H1 (cell line): ENCODE results near the gene GPM6B. TPM values are rescaled to one million over a fixed set of nuclear protein-coding genes. Genes with fewer than 3 reads are reported as not detected.

Experiments used
- BCL11A ChIP-seq, 2 experiments: IDR thresholded peaks; one replicate each; pipeline ENCODE4 v1.6.1; 2011; ENCODE audit warnings: low read depth in 2 of 2, low read length in 2 of 2, mild to moderate bottlenecking in 2 of 2
- CHD2 ChIP-seq: IDR thresholded peaks from 2 replicates; pipeline ENCODE4 v1.6.1; 2012; ENCODE audit warnings: low read length, improper control_type of control experiment
- CHD7 ChIP-seq: fragments of 300-600 bp; sonication (generic); IDR thresholded peaks from 2 replicates; pipeline ENCODE4 v1.7.1; 2012; ENCODE audit warnings: low read length, moderate library complexity, mild to moderate bottlenecking, inconsistent platforms; ENCODE audit not compliant: insufficient replicate concordance
- JUND ChIP-seq: IDR thresholded peaks from 2 replicates; pipeline ENCODE4 v1.6.1; 2011; ENCODE audit warnings: mild to moderate bottlenecking, improper control_type of control experiment, low read length
- KDM5A ChIP-seq: fragments of 200-600 bp; IDR thresholded peaks from 2 replicates; pipeline ENCODE4 v1.7.1; 2012; ENCODE audit warnings: mild to moderate bottlenecking, low read length, inconsistent platforms, mixed read lengths
- SIX5 ChIP-seq: IDR thresholded peaks from 2 replicates; pipeline ENCODE4 v1.6.1; 2011; ENCODE audit warnings: mild to moderate bottlenecking, low read depth, low read length
- TBP ChIP-seq: IDR thresholded peaks from 2 replicates; pipeline ENCODE4 v1.6.1; 2011; ENCODE audit warnings: low read depth, low read length, improper control_type of control experiment
- TEAD4 ChIP-seq: IDR thresholded peaks from 2 replicates; pipeline ENCODE4 v1.6.1; 2012; ENCODE audit warnings: low read depth, low read length, inconsistent platforms, mixed read lengths
- YY1 ChIP-seq: IDR thresholded peaks from 2 replicates; pipeline ENCODE4 v1.6.1; 2011; ENCODE audit warnings: low read depth, mild to moderate bottlenecking, low read length
- polyA plus RNA-seq, 7 experiments: library from polyadenylated mRNA; depleted of rRNA in 3 of 7; stranded (reverse) in 5 of 7; unstranded in 2 of 7; fragments of >200 nt in 5 of 7; fragments of 200-250 nt in 2 of 7; gene quantifications; 1 replicate in 5 of 7; 2 replicates in 1 of 7; 4 replicates in 1 of 7; pipeline versions ENCODE4 v1.2.1 to v1.2.3, GENCODE V29; 2011 to 2013; ENCODE audit warnings: missing spikeins in 2 of 7, mixed read lengths in 2 of 7
- total RNA-seq: library from RNA; stranded (reverse); fragmentation: NEBNext Ultra II Directional; extraction: Animal tissue kit (Norgen Biotek cat#: 25700); gene quantifications from 2 replicates; pipeline ENCODE4 v1.2.1, GENCODE V29; 2021
- TF ChIP-seq, protein P1 (sequence below), 3 experiments: IDR thresholded peaks; 1 replicate in 2 of 3; 2 replicates in 1 of 3; pipeline versions ENCODE4 v1.5.1 to v1.6.1; 2011; ENCODE audit warnings: low read length in 3 of 3, mild to moderate bottlenecking in 3 of 3, inconsistent platforms in 2 of 3, low read depth in 1 of 3, moderate library complexity in 1 of 3; ENCODE audit not compliant: insufficient read depth in 1 of 3; ENCODE audit errors: control extremely low read depth in 1 of 3

The GPM6B gene
- total and polyA plus RNA-seq, 2 of the 8 experiments (the other 6 are each of a cell fraction or from before 2014, with no cell fraction given): 132 to 175 TPM

- TF ChIP-seq CHD7: no peak
- TF ChIP-seq JUND: no peak
- no peak for TF ChIP-seq SIX5
- TF ChIP-seq, protein P1, sequence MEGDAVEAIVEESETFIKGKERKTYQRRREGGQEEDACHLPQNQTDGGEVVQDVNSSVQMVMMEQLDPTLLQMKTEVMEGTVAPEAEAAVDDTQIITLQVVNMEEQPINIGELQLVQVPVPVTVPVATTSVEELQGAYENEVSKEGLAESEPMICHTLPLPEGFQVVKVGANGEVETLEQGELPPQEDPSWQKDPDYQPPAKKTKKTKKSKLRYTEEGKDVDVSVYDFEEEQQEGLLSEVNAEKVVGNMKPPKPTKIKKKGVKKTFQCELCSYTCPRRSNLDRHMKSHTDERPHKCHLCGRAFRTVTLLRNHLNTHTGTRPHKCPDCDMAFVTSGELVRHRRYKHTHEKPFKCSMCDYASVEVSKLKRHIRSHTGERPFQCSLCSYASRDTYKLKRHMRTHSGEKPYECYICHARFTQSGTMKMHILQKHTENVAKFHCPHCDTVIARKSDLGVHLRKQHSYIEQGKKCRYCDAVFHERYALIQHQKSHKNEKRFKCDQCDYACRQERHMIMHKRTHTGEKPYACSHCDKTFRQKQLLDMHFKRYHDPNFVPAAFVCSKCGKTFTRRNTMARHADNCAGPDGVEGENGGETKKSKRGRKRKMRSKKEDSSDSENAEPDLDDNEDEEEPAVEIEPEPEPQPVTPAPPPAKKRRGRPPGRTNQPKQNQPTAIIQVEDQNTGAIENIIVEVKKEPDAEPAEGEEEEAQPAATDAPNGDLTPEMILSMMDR (IDR thresholded peaks at IDR 0.05; ENCODE audit: control extremely low read depth in 1 of 3, insufficient read depth in 1 of 3, low read depth in 1 of 3, low read length in 3 of 3): no peak
- no peak for TF ChIP-seq TEAD4
- no peak for TF ChIP-seq TBP
- TF ChIP-seq CHD2: no peak
- no peak for TF ChIP-seq KDM5A
- no peak for TF ChIP-seq BCL11A (IDR thresholded peaks at IDR 0.05; ENCODE audit: low read depth in 2 of 2, low read length in 2 of 2)
- TF ChIP-seq YY1: no peak
Measured at GRCh38 chrX:13776387-13776786, 40.5 kb downstream of the GPM6B start (continued).
